Activated CD4-positive, alpha-beta T cell treated with anti-CD3 and anti-CD28 coated beads for 1 hour (primary cell): ENCODE measurements around the gene GPR137.

Experiments used
- DNase-seq: peaks from one replicate; pipeline ENCODE4 v3.0.0-alpha.2; 2020

Gene GPR137

GRCh38 chr11:64264371-64264852 lies 21.2 kb upstream of the GPR137 start:
- DNase-seq: no peak

- no peak for DNase-seq
Observed at GRCh38 chr11:64265176-64266160, 20.2 kb upstream of the GPR137 start.

GRCh38 chr11:64266339-64266738 lies 19.3 kb upstream of the GPR137 start:
- no peak for DNase-seq

GRCh38 chr11:64267207-64267945 lies 18.3 kb upstream of the GPR137 start:
- DNase-seq: no peak

- no peak for DNase-seq
Observed at GRCh38 chr11:64268025-64268892, 17.4 kb upstream of the GPR137 start.

GRCh38 chr11:64268893-64269539 lies 16.6 kb upstream of the GPR137 start:
- DNase-seq: peak; percentile 31

GRCh38 chr11:64269540-64270220 lies 16.0 kb upstream of the GPR137 start:
- peak; percentile 95 for DNase-seq

GRCh38 chr11:64275031-64275800 lies 10.4 kb upstream of the GPR137 start:
- DNase-seq: no peak

GRCh38 chr11:64275841-64276240 lies 9.8 kb upstream of the GPR137 start:
- no peak for DNase-seq

- DNase-seq: no peak
Observed at GRCh38 chr11:64276653-64277431, 8.8 kb upstream of the GPR137 start.

GRCh38 chr11:64278576-64279190 lies 7.0 kb upstream of the GPR137 start:
- DNase-seq: no peak

- no peak for DNase-seq
Observed at GRCh38 chr11:64281957-64282770, 3.5 kb upstream of the GPR137 start.

GRCh38 chr11:64283092-64283491 lies 2.6 kb upstream of the GPR137 start:
- no peak for DNase-seq

GRCh38 chr11:64284048-64284961 lies 1.3 kb upstream of the GPR137 start, which contains the start of gene BAD:
Gene BAD, minus strand, starts transcription at chr11:64284665. Its CDS starts 297 bp downstream, at chr11:64284368.
- DNase-seq: peak; percentile 85

GRCh38 chr11:64285885-64286800 lies 495 bp downstream of the GPR137 start:
- DNase-seq: no peak

- DNase-seq: no peak
Observed at GRCh38 chr11:64286801-64287159, 1.1 kb downstream of the GPR137 start.
